Choroid plexus epithelial cell (primary cell): Measurements from ENCODE around the gene ZNF839.

Source experiments
- DNase-seq: peaks from one replicate; pipeline ENCODE4 v3.0.0-alpha.2; 2010; ENCODE audit warnings: low read depth
- H3K4me3 ChIP-seq: 2 replicates; pipeline ENCODE4 v1.5.1; 2011; ENCODE audit warnings: low read depth, mild to moderate bottlenecking, control low read depth, low read length, moderate library complexity
- TF ChIP-seq, protein P1 (sequence below): conservative IDR thresholded peaks from 2 replicates; pipeline ENCODE4 v1.5.1; 2011; ENCODE audit warnings: low read depth, mild to moderate bottlenecking, control low read depth, inconsistent platforms, low read length, moderate library complexity

The ZNF839 gene

DNA sequence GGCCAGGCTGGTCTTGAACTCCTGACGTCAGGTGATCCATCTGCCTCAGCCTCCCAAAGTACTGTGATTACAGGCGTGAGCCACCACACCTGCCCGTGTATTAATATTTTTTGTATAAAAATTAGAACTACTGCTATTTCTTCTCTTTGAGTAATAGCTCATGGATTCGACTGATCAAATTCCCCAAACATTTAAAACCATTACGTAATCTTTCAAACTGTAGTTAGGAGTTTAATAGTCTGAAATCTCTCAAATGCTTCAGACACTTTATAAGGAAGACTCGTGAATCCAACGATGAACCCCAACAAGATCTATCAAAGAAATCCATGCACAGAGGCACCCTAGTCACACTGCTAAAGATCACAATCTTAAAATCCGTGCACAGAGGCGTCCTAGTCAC is 59.3 kb downstream of the ZNF839 start:
- no peak for DNase-seq
- TF ChIP-seq, protein P1, sequence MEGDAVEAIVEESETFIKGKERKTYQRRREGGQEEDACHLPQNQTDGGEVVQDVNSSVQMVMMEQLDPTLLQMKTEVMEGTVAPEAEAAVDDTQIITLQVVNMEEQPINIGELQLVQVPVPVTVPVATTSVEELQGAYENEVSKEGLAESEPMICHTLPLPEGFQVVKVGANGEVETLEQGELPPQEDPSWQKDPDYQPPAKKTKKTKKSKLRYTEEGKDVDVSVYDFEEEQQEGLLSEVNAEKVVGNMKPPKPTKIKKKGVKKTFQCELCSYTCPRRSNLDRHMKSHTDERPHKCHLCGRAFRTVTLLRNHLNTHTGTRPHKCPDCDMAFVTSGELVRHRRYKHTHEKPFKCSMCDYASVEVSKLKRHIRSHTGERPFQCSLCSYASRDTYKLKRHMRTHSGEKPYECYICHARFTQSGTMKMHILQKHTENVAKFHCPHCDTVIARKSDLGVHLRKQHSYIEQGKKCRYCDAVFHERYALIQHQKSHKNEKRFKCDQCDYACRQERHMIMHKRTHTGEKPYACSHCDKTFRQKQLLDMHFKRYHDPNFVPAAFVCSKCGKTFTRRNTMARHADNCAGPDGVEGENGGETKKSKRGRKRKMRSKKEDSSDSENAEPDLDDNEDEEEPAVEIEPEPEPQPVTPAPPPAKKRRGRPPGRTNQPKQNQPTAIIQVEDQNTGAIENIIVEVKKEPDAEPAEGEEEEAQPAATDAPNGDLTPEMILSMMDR = no peak
- H3K4me3 ChIP-seq = no peak overlapping the region

DNA sequence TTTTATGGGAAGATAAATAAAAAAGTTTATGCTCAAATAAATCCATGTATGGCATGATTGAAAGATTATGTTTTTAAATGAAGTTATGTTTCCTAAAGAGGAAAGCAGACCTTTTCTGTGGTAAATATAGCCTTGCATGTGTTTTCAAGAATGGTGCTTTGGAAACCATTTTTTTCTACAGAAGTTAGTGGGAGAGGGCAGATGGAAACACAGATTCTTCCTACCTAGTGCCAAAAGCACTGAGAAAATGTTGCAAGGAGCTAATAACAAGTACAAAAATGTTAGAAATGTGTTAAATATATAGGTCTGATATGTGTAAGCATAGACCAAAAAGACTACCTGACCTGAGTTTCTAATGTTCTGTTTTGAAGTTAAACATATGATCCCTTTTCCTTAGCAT is 67.5 kb downstream of the ZNF839 start:
- no peak overlapping the region for H3K4me3 ChIP-seq
- TF ChIP-seq, protein P1 = no peak
- no peak for DNase-seq

DNA sequence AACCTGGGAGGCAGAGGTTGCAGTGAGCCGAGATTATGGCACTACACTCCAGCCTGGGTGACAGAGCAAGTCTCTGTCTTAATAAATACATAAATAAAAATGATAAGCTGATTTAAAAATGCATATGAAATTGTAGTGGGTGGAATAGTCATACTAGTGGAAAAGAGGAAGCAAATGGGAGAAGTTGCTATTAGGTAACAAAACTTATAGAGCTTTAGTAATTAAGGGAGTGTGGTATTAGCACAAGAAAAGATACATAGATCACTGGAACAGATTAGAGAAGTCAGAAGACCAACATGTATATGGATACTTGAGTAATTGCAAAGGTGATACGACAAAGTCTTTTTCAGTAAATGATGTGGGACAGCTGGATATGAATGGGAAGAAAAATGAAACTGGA is 69.7 kb downstream of the ZNF839 start:
- no peak overlapping the region for H3K4me3 ChIP-seq
- no peak for DNase-seq
- TF ChIP-seq, protein P1 = no peak

DNA sequence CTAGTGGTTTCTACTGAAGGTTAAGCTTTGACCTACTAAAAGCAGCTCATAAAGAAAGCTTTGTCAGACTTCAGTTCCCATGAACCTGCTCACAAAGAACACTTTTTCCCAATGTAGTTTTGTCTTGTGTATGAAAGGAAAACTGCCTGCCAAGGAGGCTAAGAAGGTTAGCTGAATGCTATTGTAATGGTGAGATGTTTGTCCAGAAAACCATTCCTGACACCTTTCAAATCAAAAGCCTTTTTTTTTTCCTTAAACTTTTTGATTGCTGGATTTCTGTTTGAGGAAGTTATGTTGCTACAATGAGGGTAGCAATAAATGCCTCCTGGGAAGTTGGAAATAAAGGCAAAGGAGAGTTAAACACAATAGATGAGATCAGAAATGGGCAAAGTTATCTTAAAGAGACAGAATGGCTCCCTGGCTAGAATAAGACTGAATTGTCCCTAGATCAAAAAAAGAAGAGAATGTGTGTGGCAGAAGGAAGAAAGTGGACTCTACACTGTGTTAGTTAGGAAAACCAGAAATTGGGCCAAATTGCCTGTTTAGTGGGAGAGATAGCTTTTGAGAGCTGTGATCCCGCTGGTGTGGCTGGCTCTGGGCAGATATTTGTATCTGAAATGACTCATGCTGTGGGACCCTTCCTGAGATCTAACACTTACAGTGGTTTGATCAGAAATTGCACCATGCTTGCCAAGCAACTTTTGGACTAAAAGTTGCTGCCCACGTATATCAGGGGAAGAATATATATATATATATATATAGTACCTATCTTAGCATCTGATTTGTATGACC is 70.7 kb downstream of the ZNF839 start:
- peak; percentile 64 for DNase-seq
- no peak overlapping the region for H3K4me3 ChIP-seq
- TF ChIP-seq, protein P1 = no peak
